Measurements from ENCODE around the gene PITX3.
"Not testable (repeated sequence)": the region's sequence is repeated elsewhere in the genome, so short reads cannot be mapped to it uniquely, and the experiment has no call there.

Gene PITX3

GRCh38 chr10:102226542-102226870 is 14.8 kb downstream of the PITX3 start:
- Mint-ChIP-seq H3K36me3 (ENCODE audit: low read depth) (no peaks in the 10 kb centered on the region), H3K27me3 (peaks cover 57% of the 10 kb centered on the region), H3K4me1 (ENCODE audit: low read depth) (peaks cover 33% of the 10 kb centered on the region), H3K4me3 (peak overlapping the region; percentile 47), H3K9me3 (no peaks in the 10 kb centered on the region), H3K27ac (no peak overlapping the region)

- Mint-ChIP-seq H3K27ac (no peak within 1 kb of the TSS), H3K4me3 (peak within 1 kb of the TSS; percentile 47), H3K27me3 (peaks cover 58% of the 10 kb centered on the region), H3K36me3 (ENCODE audit: low read depth) (no peaks in the 10 kb centered on the region), H3K4me1 (ENCODE audit: low read depth) (peaks cover 27% of the 10 kb centered on the region), H3K9me3 (no peaks in the 10 kb centered on the region)
These were observed 15.4 kb downstream of the PITX3 start, which contains the start of gene ELOVL3 for GRCh38 chr10:102225646-102226541. Gene ELOVL3 (plus strand): TSS chr10:102226299. CDS start chr10:102226549, 250 bp downstream.

GRCh38 chr10:102222797-102223196 is 18.5 kb downstream of the PITX3 start:
- Mint-ChIP-seq H3K4me3 (no peak overlapping the region), H3K4me1 (ENCODE audit: low read depth) (peaks cover 16% of the 10 kb centered on the region), H3K27ac (no peak overlapping the region), H3K27me3 (peaks cover 32% of the 10 kb centered on the region), H3K36me3 (ENCODE audit: low read depth) (no peaks in the 10 kb centered on the region), H3K9me3 (no peaks in the 10 kb centered on the region)

- Mint-ChIP-seq H3K36me3 (ENCODE audit: low read depth) (no peaks in the 10 kb centered on the region), H3K27me3 (peaks cover 13% of the 10 kb centered on the region), H3K27ac (no peak overlapping the region), H3K9me3 (no peaks in the 10 kb centered on the region), H3K4me1 (ENCODE audit: low read depth) (peaks cover 1% of the 10 kb centered on the region), H3K4me3 (no peak overlapping the region)
These were observed 20.7 kb downstream of the PITX3 start for GRCh38 chr10:102220612-102221011.

- H3K4me1 Mint-ChIP-seq (ENCODE audit: low read depth) = no peaks in the 10 kb centered on the region
- no peak overlapping the region for H3K4me3 Mint-ChIP-seq
- no peaks in the 10 kb centered on the region for H3K36me3 Mint-ChIP-seq (ENCODE audit: low read depth)
- H3K27ac Mint-ChIP-seq = no peak overlapping the region
- H3K27me3 Mint-ChIP-seq = peaks cover 12% of the 10 kb centered on the region
- no peaks in the 10 kb centered on the region for H3K9me3 Mint-ChIP-seq
These were observed 21.9 kb downstream of the PITX3 start for GRCh38 chr10:102219370-102219769.

GRCh38 chr10:102213599-102213998 is 27.7 kb downstream of the PITX3 start:
- not testable (repeated sequence) for H3K4me3 Mint-ChIP-seq; H3K27ac Mint-ChIP-seq; H3K36me3 Mint-ChIP-seq (ENCODE audit: low read depth); H3K9me3 Mint-ChIP-seq; H3K27me3 Mint-ChIP-seq; H3K4me1 Mint-ChIP-seq (ENCODE audit: low read depth)

- Mint-ChIP-seq H3K36me3 (ENCODE audit: low read depth) (no peaks in the 10 kb centered on the region), H3K27me3 (peaks cover 4% of the 10 kb centered on the region), H3K9me3 (no peaks in the 10 kb centered on the region), H3K4me3 (no peak overlapping the region), H3K4me1 (ENCODE audit: low read depth) (no peaks in the 10 kb centered on the region), H3K27ac (no peak overlapping the region)
These were observed 29.6 kb downstream of the PITX3 start for GRCh38 chr10:102211615-102212299.

- H3K27me3 Mint-ChIP-seq = peaks cover 2% of the 10 kb centered on the region
- no peaks in the 10 kb centered on the region for H3K36me3 Mint-ChIP-seq (ENCODE audit: low read depth)
- no peak overlapping the region for H3K27ac Mint-ChIP-seq
- no peaks in the 10 kb centered on the region for H3K4me1 Mint-ChIP-seq (ENCODE audit: low read depth)
- H3K9me3 Mint-ChIP-seq = peaks cover 7% of the 10 kb centered on the region
- H3K4me3 Mint-ChIP-seq = no peak overlapping the region
These were observed 32.8 kb downstream of the PITX3 start for GRCh38 chr10:102208311-102209035.

GRCh38 chr10:102202386-102202785 is 38.9 kb downstream of the PITX3 start:
- H3K4me1 Mint-ChIP-seq (ENCODE audit: low read depth) = peaks cover 9% of the 10 kb centered on the region
- no peaks in the 10 kb centered on the region for H3K36me3 Mint-ChIP-seq (ENCODE audit: low read depth)
- no peak overlapping the region for H3K4me3 Mint-ChIP-seq
- H3K27ac Mint-ChIP-seq = peak overlapping the region; percentile 50
- H3K27me3 Mint-ChIP-seq = peaks cover 10% of the 10 kb centered on the region
- H3K9me3 Mint-ChIP-seq = peaks cover 7% of the 10 kb centered on the region

- Mint-ChIP-seq H3K4me1 (ENCODE audit: low read depth) (peaks cover 16% of the 10 kb centered on the region), H3K4me3 (no peak overlapping the region), H3K27ac (no peak overlapping the region), H3K36me3 (ENCODE audit: low read depth) (no peaks in the 10 kb centered on the region), H3K9me3 (peaks cover 7% of the 10 kb centered on the region), H3K27me3 (peaks cover 10% of the 10 kb centered on the region)
These were observed 40.3 kb downstream of the PITX3 start for GRCh38 chr10:102200751-102201640.

- no peak overlapping the region for H3K27ac Mint-ChIP-seq
- H3K36me3 Mint-ChIP-seq (ENCODE audit: low read depth) = no peaks in the 10 kb centered on the region
- peaks cover 10% of the 10 kb centered on the region for H3K27me3 Mint-ChIP-seq
- no peak overlapping the region for H3K4me3 Mint-ChIP-seq
- H3K9me3 Mint-ChIP-seq = no peaks in the 10 kb centered on the region
- peaks cover 16% of the 10 kb centered on the region for H3K4me1 Mint-ChIP-seq (ENCODE audit: low read depth)
These were observed 43.3 kb downstream of the PITX3 start for GRCh38 chr10:102198027-102198426.

GRCh38 chr10:102196893-102197292 is 44.4 kb downstream of the PITX3 start:
- H3K27me3 Mint-ChIP-seq = peaks cover 5% of the 10 kb centered on the region
- no peaks in the 10 kb centered on the region for H3K36me3 Mint-ChIP-seq (ENCODE audit: low read depth)
- H3K4me3 Mint-ChIP-seq = no peak overlapping the region
- peaks cover 3% of the 10 kb centered on the region for H3K9me3 Mint-ChIP-seq
- H3K27ac Mint-ChIP-seq = peak overlapping the region; percentile 56
- H3K4me1 Mint-ChIP-seq (ENCODE audit: low read depth) = peaks cover 11% of the 10 kb centered on the region

GRCh38 chr10:102195296-102195870 is 45.9 kb downstream of the PITX3 start:
- H3K4me1 Mint-ChIP-seq (ENCODE audit: low read depth) = peaks cover 11% of the 10 kb centered on the region
- H3K9me3 Mint-ChIP-seq = peaks cover 10% of the 10 kb centered on the region
- H3K4me3 Mint-ChIP-seq = no peak overlapping the region
- peaks cover 5% of the 10 kb centered on the region for H3K27me3 Mint-ChIP-seq
- no peaks in the 10 kb centered on the region for H3K36me3 Mint-ChIP-seq (ENCODE audit: low read depth)
- H3K27ac Mint-ChIP-seq = no peak overlapping the region

- Mint-ChIP-seq H3K36me3 (ENCODE audit: low read depth) (no peaks in the 10 kb centered on the region), H3K9me3 (peaks cover 10% of the 10 kb centered on the region), H3K27me3 (no peaks in the 10 kb centered on the region), H3K27ac (no peak overlapping the region), H3K4me1 (ENCODE audit: low read depth) (peaks cover 19% of the 10 kb centered on the region), H3K4me3 (no peak overlapping the region)
These were observed 49.4 kb downstream of the PITX3 start for GRCh38 chr10:102191956-102192355.
